Stomach (tissue), 9 donors: ENCODE data around the gene NAA38. TPM values are rescaled to one million over a fixed set of nuclear protein-coding genes. Genes with fewer than 3 reads are reported as not detected.

Experiments used
- DNase-seq, 2 donors: peaks; one replicate each; pipeline versions ENCODE4 v3.0.0 to v3.0.0-alpha.2; 2013 to 2019
- H3K27ac ChIP-seq, 5 donors: fragments of 200-600 bp in 4 of 5; sonication (generic) in 4 of 5; one replicate each; pipeline ENCODE4 v1.5.1; 2013 to 2019; ENCODE audit warnings: mild to moderate bottlenecking in 1 of 5, moderate library complexity in 1 of 5
- H3K27me3 ChIP-seq, 3 donors: fragments of 200-600 bp; sonication (generic); one replicate each; pipeline ENCODE4 v1.5.1; 2017 to 2019; ENCODE audit warnings: mixed run types in 1 of 3
- H3K36me3 ChIP-seq, 4 donors: fragments of 200-600 bp; sonication (generic); 1 replicate in 3 of 4; 2 replicates in 1 of 4; pipeline ENCODE4 v1.5.1; 2016 to 2019
- H3K4me1 ChIP-seq, 4 donors: fragments of 200-600 bp; sonication (generic); one replicate each; pipeline ENCODE4 v1.5.1; 2016 to 2019
- H3K4me3 ChIP-seq, 4 donors: fragments of 200-600 bp; sonication (generic) in 3 of 4; one replicate each; pipeline ENCODE4 v1.5.1; 2016 to 2019; ENCODE audit warnings: mild to moderate bottlenecking in 1 of 4
- H3K9me3 ChIP-seq, 4 donors: fragments of 200-600 bp; sonication (generic); one replicate each; pipeline ENCODE4 v1.5.1; 2016 to 2019
- CTCF ChIP-seq, 7 experiments: fragments of 450-650 bp in 4 of 7; fragments of 200-600 bp in 3 of 7; sonication (generic) in 3 of 7; IDR thresholded peaks; one replicate each; pipeline ENCODE4 v1.5.1; 2016 to 2019; ENCODE audit warnings: antibody characterized with exemption in 7 of 7, control low read depth in 2 of 7, mild to moderate bottlenecking in 1 of 7
- EP300 ChIP-seq: sonication (generic); formaldehyde crosslinking; IDR thresholded peaks from one replicate; pipeline ENCODE4 v1.6.1; 2017; ENCODE audit warnings: antibody characterized with exemption
- POLR2A ChIP-seq, 4 donors: fragments of 450-650 bp; IDR thresholded peaks; one replicate each; pipeline ENCODE4 v1.6.1; 2016; ENCODE audit warnings: antibody characterized with exemption in 4 of 4, control low read depth in 2 of 4, mild to moderate bottlenecking in 1 of 4, moderate library complexity in 1 of 4
- POLR2AphosphoS5 ChIP-seq, 3 donors: sonication (generic); formaldehyde crosslinking; IDR thresholded peaks; one replicate each; pipeline ENCODE4 v1.6.1; 2016; ENCODE audit warnings: antibody characterized with exemption in 3 of 3
- WGBS, 5 donors: extraction: QIAGEN DNeasy Blood & Tissue Kit in 3 of 5; methylation state at CpG; one replicate each; pipeline versions ENCODE4 v1.1.5 to v1.1.7; 2013 to 2018; 5-methylcytosine and 5-hydroxymethylcytosine counted together
- intact Hi-C: fragments of 100-400 bp; cut with DNase I; formaldehyde crosslinking; loops from one replicate; pipeline ENCODE4 v1.15.1; 2023; ENCODE audit warnings: low total_unique reads
- polyA plus RNA-seq, 3 donors: library from polyadenylated mRNA; stranded (reverse); fragments of 200-250 nt; gene quantifications; one replicate each; pipeline ENCODE4 v1.2.3, GENCODE V29; 2013
- total RNA-seq, 5 donors: library from RNA; depleted of rRNA; stranded (reverse); fragments of >200 nt; gene quantifications; one replicate each; pipeline versions ENCODE4 v1.1.0 to v1.2.3, GENCODE V29; 2014 to 2016
- donor health status: healthy with polysubstance abuse.
- donor health status: Bipolar disorder and iron deficiency.
- donor health status: healthy.

Gene NAA38
- total and polyA plus RNA-seq, 8 donors = 42.0 to 281 (median 126) TPM

DNA sequence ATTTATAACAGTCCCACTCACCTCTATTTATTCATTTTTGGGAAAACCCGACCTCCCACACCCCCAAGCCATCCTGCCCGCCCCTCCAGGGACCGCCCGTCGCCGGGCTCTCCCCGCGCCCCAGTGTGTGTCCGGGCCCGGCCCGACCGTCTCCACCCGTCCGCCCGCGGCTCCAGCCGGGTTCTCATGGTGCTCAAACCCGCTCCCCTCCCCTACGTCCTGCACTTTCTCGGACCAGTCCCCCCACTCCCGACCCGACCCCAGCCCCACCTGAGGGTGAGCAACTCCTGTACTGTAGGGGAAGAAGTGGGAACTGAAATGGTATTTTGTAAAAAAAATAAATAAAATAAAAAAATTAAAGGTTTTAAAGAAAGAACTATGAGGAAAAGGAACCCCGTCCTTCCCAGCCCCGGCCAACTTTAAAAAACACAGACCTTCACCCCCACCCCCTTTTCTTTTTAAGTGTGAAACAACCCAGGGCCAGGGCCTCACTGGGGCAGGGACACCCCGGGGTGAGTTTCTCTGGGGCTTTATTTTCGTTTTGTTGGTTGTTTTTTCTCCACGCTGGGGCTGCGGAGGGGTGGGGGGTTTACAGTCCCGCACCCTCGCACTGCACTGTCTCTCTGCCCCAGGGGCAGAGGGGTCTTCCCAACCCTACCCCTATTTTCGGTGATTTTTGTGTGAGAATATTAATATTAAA is 3.1 kb downstream of the NAA38 start:
- peak in 1 of 2 donors; percentile 22 for DNase-seq
- H3K27ac ChIP-seq = peak overlapping the region in 4 of 5 donors; percentile 23 to 96 (median 94)
- peaks cover 44 to 64% (median 52%) of the 10 kb centered on the region in 4 donors for H3K36me3 ChIP-seq
- peaks cover 41 to 68% (median 55%) of the 10 kb centered on the region in 4 donors for H3K4me1 ChIP-seq
- peak overlapping the region in 2 of 4 donors; percentile 70 to 77 for H3K4me3 ChIP-seq
- intact Hi-C loops = loop anchor here (10.0 kb wide), 1 partner anchor 109 kb away; no protein-coding TSS in a partner anchor
- no peaks in the 10 kb centered on the region for H3K9me3 ChIP-seq
- TF ChIP-seq POLR2AphosphoS5 (IDR thresholded peaks at IDR 0.05) (no peak), POLR2A (IDR thresholded peaks at IDR 0.05) (no peak), EP300 (no peak), CTCF (IDR thresholded peaks at IDR 0.05) (no peak)
- 77 to 83% (median 81%) methylated on average over 31 of the region's 31 CpGs for WGBS, 5 donors
- H3K27me3 ChIP-seq = no peaks in the 10 kb centered on the region

DNA sequence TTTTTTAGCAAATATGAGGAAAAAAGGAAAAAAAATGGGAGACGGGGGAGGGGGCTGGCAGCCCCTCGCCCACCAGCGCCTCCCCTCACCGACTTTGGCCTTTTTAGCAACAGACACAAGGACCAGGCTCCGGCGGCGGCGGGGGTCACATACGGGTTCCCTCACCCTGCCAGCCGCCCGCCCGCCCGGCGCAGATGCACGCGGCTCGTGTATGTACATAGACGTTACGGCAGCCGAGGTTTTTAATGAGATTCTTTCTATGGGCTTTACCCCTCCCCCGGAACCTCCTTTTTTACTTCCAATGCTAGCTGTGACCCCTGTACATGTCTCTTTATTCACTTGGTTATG is 3.7 kb downstream of the NAA38 start:
- DNase-seq = peak in 1 of 2 donors; percentile 29
- WGBS, 5 donors = 80 to 85% (median 85%) methylated on average over 21 of the region's 21 CpGs
- Histone ChIP-seq H3K4me3 (peak overlapping the region in 1 of 4 donors; percentile 70), H3K27ac (no peak overlapping the region), H3K36me3 (peaks cover 49 to 70% (median 57%) of the 10 kb centered on the region in 4 donors), H3K4me1 (peaks cover 36 to 62% (median 50%) of the 10 kb centered on the region in 4 donors), H3K27me3 (no peaks in the 10 kb centered on the region), H3K9me3 (no peaks in the 10 kb centered on the region)
- intact Hi-C loops = loop anchor here (10.0 kb wide), 1 partner anchor 109 kb away; no protein-coding TSS in a partner anchor
- TF ChIP-seq POLR2AphosphoS5 (IDR thresholded peaks at IDR 0.05) (no peak), EP300 (no peak), POLR2A (IDR thresholded peaks at IDR 0.05) (no peak), CTCF (IDR thresholded peaks at IDR 0.05) (no peak)

DNA sequence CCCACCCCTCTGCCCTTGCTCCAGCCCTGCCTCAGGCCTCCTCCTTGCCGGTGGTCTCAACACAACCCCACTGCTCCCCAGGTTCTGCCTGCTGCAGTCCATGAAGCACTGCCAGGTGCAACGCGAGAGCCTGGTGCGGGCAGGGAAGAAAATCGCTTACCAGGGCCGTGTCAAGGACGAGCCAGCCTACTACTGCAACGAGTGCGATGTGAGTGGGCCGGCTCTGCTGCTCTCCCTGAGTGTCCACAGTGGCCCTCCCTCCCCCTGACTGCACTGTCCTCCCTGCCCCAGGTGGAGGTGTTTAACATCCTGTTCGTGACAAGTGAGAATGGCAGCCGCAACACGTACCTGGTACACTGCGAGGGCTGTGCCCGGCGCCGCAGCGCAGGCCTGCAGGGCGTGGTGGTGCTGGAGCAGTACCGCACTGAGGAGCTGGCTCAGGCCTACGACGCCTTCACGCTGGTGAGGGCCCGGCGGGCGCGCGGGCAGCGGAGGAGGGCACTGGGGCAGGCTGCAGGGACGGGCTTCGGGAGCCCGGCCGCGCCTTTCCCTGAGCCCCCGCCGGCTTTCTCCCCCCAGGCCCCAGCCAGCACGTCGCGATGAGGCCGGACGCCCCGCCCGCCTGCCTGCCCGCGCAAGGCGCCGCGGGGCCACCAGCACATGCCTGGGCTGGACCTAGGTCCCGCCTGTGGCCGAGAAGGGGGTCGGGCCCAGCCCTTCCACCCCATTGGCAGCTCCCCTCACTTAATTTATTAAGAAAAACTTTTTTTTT is 4.3 kb downstream of the NAA38 start:
- H3K4me1 ChIP-seq = peaks cover 30 to 56% (median 44%) of the 10 kb centered on the region in 4 donors
- intact Hi-C loops = loop anchor here (10.0 kb wide), 1 partner anchor 108 kb away; no protein-coding TSS in a partner anchor
- 77 to 88% (median 83%) methylated on average over 36 to 51 of the region's 51 CpGs for WGBS, 5 donors
- H3K27ac ChIP-seq = peak overlapping the region in 1 of 5 donors; percentile 6
- H3K4me3 ChIP-seq = no peak overlapping the region
- no peaks in the 10 kb centered on the region for H3K27me3 ChIP-seq
- TF ChIP-seq POLR2A (IDR thresholded peaks at IDR 0.05) (no peak), POLR2AphosphoS5 (IDR thresholded peaks at IDR 0.05) (no peak), CTCF (IDR thresholded peaks at IDR 0.05) (no peak)
- peaks cover 54 to 75% (median 63%) of the 10 kb centered on the region in 4 donors for H3K36me3 ChIP-seq
- DNase-seq = peak in 1 of 2 donors; percentile 34
- no peaks in the 10 kb centered on the region for H3K9me3 ChIP-seq

- H3K36me3 ChIP-seq = peaks cover 62 to 84% (median 71%) of the 10 kb centered on the region in 4 donors
- H3K9me3 ChIP-seq = no peaks in the 10 kb centered on the region
- 50 to 67% (median 55%) methylated on average over 13 to 20 of the region's 20 CpGs for WGBS, 5 donors
- no peak for DNase-seq
- H3K27ac ChIP-seq = peak overlapping the region in 3 of 5 donors; percentile 34 to 49 (median 42)
- TF ChIP-seq POLR2AphosphoS5 (IDR thresholded peaks at IDR 0.05) (no peak), CTCF (IDR thresholded peaks at IDR 0.05) (no peak), EP300 (no peak), POLR2A (IDR thresholded peaks at IDR 0.05) (no peak)
- H3K4me1 ChIP-seq = peaks cover 29 to 57% (median 41%) of the 10 kb centered on the region in 4 donors
- H3K27me3 ChIP-seq = no peaks in the 10 kb centered on the region
- peak overlapping the region in 1 of 4 donors; percentile 26 for H3K4me3 ChIP-seq
- intact Hi-C loops = loop anchor here (10.0 kb wide), 1 partner anchor 107 kb away; no protein-coding TSS in a partner anchor
Observed at GRCh38 chr17:7852262-7852670, 5.1 kb downstream of the NAA38 start.
